Tibial nerve (tissue), 4 donors: Measurements from ENCODE around the gene BRSK2. TPM values are rescaled to one million over a fixed set of nuclear protein-coding genes. Genes with fewer than 3 reads are reported as not detected.
"Not testable (repeated sequence)": the region's sequence is repeated elsewhere in the genome, so short reads cannot be mapped to it uniquely, and the experiment has no call there.

Experiments used
- DNase-seq, 2 donors: peaks; one replicate each; pipeline ENCODE4 v3.0.0-alpha.2; 2019; ENCODE audit warnings: low spot score in 2 of 2
- H3K27ac ChIP-seq, 4 donors: fragments of 200-600 bp; sonication (generic) in 3 of 4; one replicate each; pipeline ENCODE4 v1.5.1; 2017 to 2019; ENCODE audit warnings: mild to moderate bottlenecking in 1 of 4
- H3K27me3 ChIP-seq, 2 donors: fragments of 200-600 bp; sonication (generic) in 1 of 2; one replicate each; pipeline versions ENCODE4 v1.5.1 to v1.6.0; 2017 to 2019
- H3K36me3 ChIP-seq, 3 donors: fragments of 200-600 bp; sonication (generic); one replicate each; pipeline ENCODE4 v1.5.1; 2018 to 2019
- H3K4me1 ChIP-seq, 4 donors: fragments of 200-600 bp; sonication (generic) in 3 of 4; one replicate each; pipeline ENCODE4 v1.5.1; 2017 to 2019
- H3K4me3 ChIP-seq, 4 donors: fragments of 200-600 bp; sonication (generic) in 3 of 4; one replicate each; pipeline ENCODE4 v1.5.1; 2017 to 2019; ENCODE audit warnings: mild to moderate bottlenecking in 1 of 4, moderate library complexity in 1 of 4
- H3K9me3 ChIP-seq, 4 donors: fragments of 200-600 bp; sonication (generic) in 3 of 4; one replicate each; pipeline ENCODE4 v1.5.1; 2017 to 2019
- EP300 ChIP-seq, 2 donors: sonication (generic); formaldehyde crosslinking; IDR thresholded peaks; one replicate each; pipeline ENCODE4 v1.6.1; 2017; ENCODE audit warnings: antibody characterized with exemption in 2 of 2, mild to moderate bottlenecking in 1 of 2
- POLR2A ChIP-seq, 2 donors: fragments of 450-650 bp; IDR thresholded peaks; one replicate each; pipeline ENCODE4 v1.6.1; 2017; ENCODE audit warnings: antibody characterized with exemption in 2 of 2, mild to moderate bottlenecking in 2 of 2, moderate library complexity in 2 of 2
- WGBS, 2 donors: methylation state at CpG; one replicate each; pipeline ENCODE4 v1.1.5; 2018; 5-methylcytosine and 5-hydroxymethylcytosine counted together
- total RNA-seq, 4 donors: library from RNA; depleted of rRNA; stranded (reverse); fragments of >200 nt; gene quantifications; one replicate each; pipeline ENCODE4 v1.1.0, GENCODE V29; 2016
- TF ChIP-seq, protein P1 (sequence below), 5 experiments: fragments of 200-600 bp in 3 of 5; fragments of 450-650 bp in 2 of 5; sonication (generic) in 3 of 5; IDR thresholded peaks; one replicate each; pipeline ENCODE4 v1.5.1; 2016 to 2019; ENCODE audit warnings: antibody characterized with exemption in 5 of 5, mild to moderate bottlenecking in 3 of 5, moderate library complexity in 2 of 5

The BRSK2 gene
- total RNA-seq, 4 donors from 2014 or later, result 2.4 to 7.8 (median 4.6) TPM

DNA sequence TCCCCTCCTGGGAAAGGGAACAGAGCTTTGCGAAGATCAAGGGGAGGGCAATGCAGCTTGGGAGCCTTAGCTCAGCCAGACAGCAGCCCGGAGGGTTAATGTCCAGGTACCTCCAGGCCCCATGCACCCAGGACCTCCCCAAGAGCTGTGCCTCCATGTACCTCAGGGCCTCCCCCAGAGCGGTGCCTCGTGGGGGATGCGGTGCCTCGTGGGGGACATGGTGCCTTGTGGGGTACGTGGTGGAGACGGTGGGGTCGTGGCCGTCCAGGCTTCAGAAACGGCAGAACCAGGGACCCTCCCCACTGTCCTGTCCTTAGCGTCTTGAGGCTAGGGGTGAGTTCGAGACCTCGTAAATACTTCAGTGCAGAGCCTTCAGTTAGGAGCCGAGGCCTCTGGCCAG lies 33.2 kb downstream of the BRSK2 start:
- H3K4me3 ChIP-seq, result no peak overlapping the region
- no peak overlapping the region for H3K27ac ChIP-seq
- no peaks in the 10 kb centered on the region for H3K27me3 ChIP-seq
- H3K36me3 ChIP-seq, result no peaks in the 10 kb centered on the region
- peaks cover 2 to 30% (median 9%) of the 10 kb centered on the region in 4 donors for H3K9me3 ChIP-seq
- H3K4me1 ChIP-seq, result no peaks in the 10 kb centered on the region
- WGBS, 2 donors, result 84 to 90% methylated on average over 14 to 15 of the region's 15 CpGs
- no peak for TF ChIP-seq POLR2A (IDR thresholded peaks at IDR 0.05)
- TF ChIP-seq, protein P1, sequence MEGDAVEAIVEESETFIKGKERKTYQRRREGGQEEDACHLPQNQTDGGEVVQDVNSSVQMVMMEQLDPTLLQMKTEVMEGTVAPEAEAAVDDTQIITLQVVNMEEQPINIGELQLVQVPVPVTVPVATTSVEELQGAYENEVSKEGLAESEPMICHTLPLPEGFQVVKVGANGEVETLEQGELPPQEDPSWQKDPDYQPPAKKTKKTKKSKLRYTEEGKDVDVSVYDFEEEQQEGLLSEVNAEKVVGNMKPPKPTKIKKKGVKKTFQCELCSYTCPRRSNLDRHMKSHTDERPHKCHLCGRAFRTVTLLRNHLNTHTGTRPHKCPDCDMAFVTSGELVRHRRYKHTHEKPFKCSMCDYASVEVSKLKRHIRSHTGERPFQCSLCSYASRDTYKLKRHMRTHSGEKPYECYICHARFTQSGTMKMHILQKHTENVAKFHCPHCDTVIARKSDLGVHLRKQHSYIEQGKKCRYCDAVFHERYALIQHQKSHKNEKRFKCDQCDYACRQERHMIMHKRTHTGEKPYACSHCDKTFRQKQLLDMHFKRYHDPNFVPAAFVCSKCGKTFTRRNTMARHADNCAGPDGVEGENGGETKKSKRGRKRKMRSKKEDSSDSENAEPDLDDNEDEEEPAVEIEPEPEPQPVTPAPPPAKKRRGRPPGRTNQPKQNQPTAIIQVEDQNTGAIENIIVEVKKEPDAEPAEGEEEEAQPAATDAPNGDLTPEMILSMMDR (IDR thresholded peaks at IDR 0.05), result no peak
- TF ChIP-seq EP300 (IDR thresholded peaks at IDR 0.05), result no peak
- DNase-seq, result no peak

DNA sequence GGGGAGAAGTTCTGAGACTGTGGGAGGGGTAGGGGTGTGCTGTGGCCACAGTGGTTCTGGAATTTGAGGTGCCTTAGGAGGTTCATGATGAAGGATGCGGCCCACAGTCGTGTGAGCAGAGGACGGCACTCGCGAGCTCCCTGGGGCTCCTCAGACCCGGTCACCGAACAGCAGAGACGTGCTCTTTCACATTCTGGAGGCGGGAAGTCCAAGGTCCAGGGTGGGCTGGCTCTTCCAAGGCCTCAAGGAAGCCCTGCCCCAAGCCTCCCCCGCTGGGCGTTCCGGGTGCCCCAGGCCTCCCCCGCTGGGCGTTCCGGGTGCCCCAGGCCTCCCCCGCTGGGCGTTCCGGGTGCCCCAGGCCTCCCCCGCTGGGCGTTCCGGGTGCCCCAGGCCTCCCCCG lies 33.7 kb downstream of the BRSK2 start:
- not testable (repeated sequence) for H3K4me3 ChIP-seq, H3K27me3 ChIP-seq, H3K4me1 ChIP-seq, H3K27ac ChIP-seq, DNase-seq, H3K36me3 ChIP-seq
- H3K9me3 ChIP-seq, result peaks cover 0 to 25% (median 7%) of the 10 kb centered on the region in 4 donors
- 82 to 86% methylated on average over 12 to 14 of the region's 22 CpGs for WGBS, 2 donors

DNA sequence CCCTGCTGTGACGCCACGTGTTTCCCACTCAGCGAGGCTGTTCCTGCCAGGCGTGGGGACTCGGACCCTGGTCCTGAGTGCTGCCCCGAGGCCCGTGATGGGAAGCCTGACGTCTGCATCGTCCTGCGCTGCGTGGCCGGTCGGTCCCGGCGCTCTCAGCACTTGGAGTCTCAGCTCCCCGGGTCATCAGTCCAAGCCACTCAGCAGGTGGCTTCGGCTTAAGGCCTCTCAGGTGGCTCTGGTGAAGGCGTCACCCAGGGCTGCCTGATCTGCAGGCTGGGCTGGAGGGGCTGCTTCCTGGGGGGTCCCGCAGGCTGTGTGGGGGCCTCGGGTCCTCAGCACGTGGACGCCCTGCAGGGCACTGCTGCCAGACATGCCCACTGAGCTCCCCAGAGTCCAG lies 35.3 kb downstream of the BRSK2 start:
- no peak overlapping the region for H3K27ac ChIP-seq
- H3K9me3 ChIP-seq, result peaks cover 0 to 9% (median 0%) of the 10 kb centered on the region in 4 donors
- H3K27me3 ChIP-seq, result no peaks in the 10 kb centered on the region
- TF ChIP-seq POLR2A (IDR thresholded peaks at IDR 0.05) (no peak), EP300 (IDR thresholded peaks at IDR 0.05) (no peak)
- TF ChIP-seq, protein P1 (IDR thresholded peaks at IDR 0.05), result no peak
- 87 to 100% methylated on average over 4 to 17 of the region's 22 CpGs for WGBS, 2 donors
- H3K36me3 ChIP-seq, result no peaks in the 10 kb centered on the region
- DNase-seq, result no peak
- no peak overlapping the region for H3K4me3 ChIP-seq
- no peaks in the 10 kb centered on the region for H3K4me1 ChIP-seq

DNA sequence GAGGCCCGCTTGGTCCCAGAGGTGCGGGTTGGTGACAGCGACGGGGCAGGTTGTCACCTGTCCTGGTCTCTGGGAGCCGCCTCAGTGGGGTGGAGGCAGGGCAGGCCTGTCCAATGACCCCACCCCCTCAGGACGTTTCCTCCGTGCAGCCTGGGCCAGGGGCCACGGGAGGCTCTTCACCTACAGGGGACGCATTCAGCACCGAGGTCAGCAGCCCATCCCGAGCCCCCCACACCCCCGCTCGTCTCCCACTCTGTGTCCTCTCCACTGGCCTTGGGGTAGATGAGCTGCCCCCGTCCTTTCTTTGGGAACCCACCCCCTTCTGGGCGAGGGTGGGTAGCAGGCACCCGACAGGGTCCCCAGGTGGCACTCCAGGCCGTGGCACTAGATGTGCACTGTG lies 35.7 kb downstream of the BRSK2 start:
- WGBS, 2 donors, result 77 to 78% methylated on average over 17 of the region's 17 CpGs
- Histone ChIP-seq H3K27me3 (no peaks in the 10 kb centered on the region), H3K9me3 (peaks cover 0 to 5% (median 0%) of the 10 kb centered on the region in 4 donors), H3K27ac (no peak overlapping the region), H3K4me1 (no peaks in the 10 kb centered on the region), H3K4me3 (no peak overlapping the region), H3K36me3 (no peaks in the 10 kb centered on the region)
- no peak for TF ChIP-seq POLR2A (IDR thresholded peaks at IDR 0.05)
- no peak for TF ChIP-seq EP300 (IDR thresholded peaks at IDR 0.05)
- TF ChIP-seq, protein P1 (IDR thresholded peaks at IDR 0.05), result no peak
- DNase-seq, result no peak

DNA sequence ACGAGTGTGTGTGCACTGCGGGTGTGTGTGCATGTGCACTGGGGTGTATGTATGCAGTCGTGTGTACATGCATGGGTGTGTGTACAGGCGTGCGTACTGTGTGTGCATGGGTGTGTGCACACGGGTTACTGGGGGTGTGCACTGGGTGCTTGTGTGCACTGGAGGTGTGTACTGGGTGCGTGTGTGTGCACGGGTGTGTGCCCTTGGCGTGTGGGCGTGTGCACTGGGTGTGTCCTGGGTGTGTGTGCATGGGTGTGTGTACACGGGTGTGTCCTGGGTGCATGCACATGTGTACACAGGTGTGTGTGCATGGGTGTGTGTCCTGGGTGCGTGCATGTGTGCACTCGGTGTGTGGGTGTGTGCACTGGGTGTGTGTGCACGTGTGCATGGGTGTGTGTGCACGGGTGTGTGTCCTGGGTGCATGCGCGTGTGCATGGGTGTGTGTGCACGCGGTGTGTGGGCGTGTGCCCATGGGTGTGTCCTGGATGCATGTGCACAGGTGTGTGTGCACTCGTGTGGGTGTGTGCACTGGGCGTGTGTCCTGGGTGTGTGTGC lies 39.1 kb downstream of the BRSK2 start:
- WGBS, 2 donors, result 94 to 95% methylated on average over 21 to 22 of the region's 22 CpGs
- H3K4me3 ChIP-seq, result no peak overlapping the region
- no peaks in the 10 kb centered on the region for H3K9me3 ChIP-seq
- no peaks in the 10 kb centered on the region for H3K36me3 ChIP-seq
- no peaks in the 10 kb centered on the region for H3K27me3 ChIP-seq
- no peak for TF ChIP-seq EP300 (IDR thresholded peaks at IDR 0.05)
- TF ChIP-seq, protein P1 (IDR thresholded peaks at IDR 0.05), result no peak
- TF ChIP-seq POLR2A (IDR thresholded peaks at IDR 0.05), result no peak
- H3K4me1 ChIP-seq, result no peaks in the 10 kb centered on the region
- no peak for DNase-seq
- no peak overlapping the region for H3K27ac ChIP-seq

DNA sequence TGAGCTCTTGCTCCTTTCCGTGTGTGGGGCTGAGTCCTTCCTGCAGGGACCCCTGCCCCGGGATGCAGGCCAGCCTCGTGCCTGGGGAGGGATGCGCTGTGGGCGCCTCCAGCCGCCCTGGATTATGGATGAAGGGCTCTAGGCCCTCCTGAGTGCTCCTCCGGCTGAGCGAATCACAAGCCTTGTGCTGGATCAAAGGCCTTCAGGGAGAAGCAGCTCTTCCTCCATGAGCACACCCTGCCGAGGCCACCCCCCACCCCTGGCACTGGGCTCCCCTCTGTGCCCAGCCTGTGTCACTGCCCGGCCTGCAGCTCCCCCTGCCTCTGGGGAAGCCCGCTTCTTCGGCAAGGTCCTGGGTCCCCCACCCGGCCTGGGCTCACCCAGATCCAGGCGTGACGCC lies 43.8 kb downstream of the BRSK2 start:
- no peaks in the 10 kb centered on the region for H3K36me3 ChIP-seq
- 76 to 84% methylated on average over 6 to 14 of the region's 15 CpGs for WGBS, 2 donors
- no peak for TF ChIP-seq EP300 (IDR thresholded peaks at IDR 0.05)
- TF ChIP-seq, protein P1 (IDR thresholded peaks at IDR 0.05), result no peak
- TF ChIP-seq POLR2A (IDR thresholded peaks at IDR 0.05), result no peak
- H3K27ac ChIP-seq, result no peak overlapping the region
- no peak for DNase-seq
- peaks cover 0 to 18% of the 10 kb centered on the region in 2 donors for H3K27me3 ChIP-seq
- no peak overlapping the region for H3K4me3 ChIP-seq
- peaks cover 0 to 21% (median 4%) of the 10 kb centered on the region in 4 donors for H3K4me1 ChIP-seq
- H3K9me3 ChIP-seq, result no peaks in the 10 kb centered on the region
